T-cell (primary cell): ENCODE measurements around the gene CTNND2. TPM values are rescaled to one million over a fixed set of nuclear protein-coding genes. Genes with fewer than 3 reads are reported as not detected.

Source experiments
- ATAC-seq, 4 experiments: fragments of 200-7000 bp in 3 of 4; fragments of 150-1000 bp in 1 of 4; cut with Tn5 transposase; replicated peaks in 1 of 4; 1 replicate in 3 of 4; 2 replicates in 1 of 4; pipeline ENCODE4 v1.10.0; 2021; ENCODE audit warnings: moderate library complexity in 3 of 4, mild to moderate bottlenecking in 2 of 4, moderate number of reproducible peaks in 1 of 4
- CTCF ChIA-PET, 2 donors: fragments of 300-600 bp; sonication (Branson Sonifier 250); formaldehyde crosslinking; loops; one replicate each; lab custom pipeline; 2022; ENCODE audit warnings: antibody characterized with exemption in 2 of 2; lab: Charles Lee
- POLR2A ChIA-PET, 2 donors: fragments of 300-600 bp; sonication (Branson Sonifier 250); formaldehyde crosslinking; loops; one replicate each; lab custom pipeline; 2022; ENCODE audit warnings: antibody characterized with exemption in 2 of 2; lab: Charles Lee
- DNase-seq, 35 experiments: peaks; one replicate each; pipeline versions ENCODE4 v3.0.0 to v3.0.0-alpha.2; 2013 to 2023
- H3K27ac ChIP-seq: one replicate; pipeline ENCODE4 v1.5.1; 2013; ENCODE audit warnings: low read length
- H3K27me3 ChIP-seq, 2 experiments: replicated peaks in 1 of 2; 1 replicate in 1 of 2; 2 replicates in 1 of 2; pipeline versions ENCODE4 v1.6.1 to v1.7.0; 2013; ENCODE audit warnings: low read length in 1 of 2, mixed read lengths in 1 of 2; ENCODE audit not compliant: control insufficient read depth in 2 of 2, insufficient read depth in 2 of 2; ENCODE audit errors: extremely low read depth in 1 of 2
- H3K36me3 ChIP-seq, 2 donors: 1 replicate in 1 of 2; 2 replicates in 1 of 2; pipeline versions ENCODE4 v1.6.1 to v1.7.0; 2013; ENCODE audit warnings: low read length in 1 of 2; ENCODE audit not compliant: control insufficient read depth in 2 of 2, insufficient read depth in 1 of 2; ENCODE audit errors: extremely low read depth in 1 of 2
- H3K4me1 ChIP-seq, 2 experiments: 1 replicate in 1 of 2; 2 replicates in 1 of 2; pipeline versions ENCODE4 v1.6.1 to v1.7.0; 2013; ENCODE audit warnings: low read length in 2 of 2, mixed read lengths in 1 of 2; ENCODE audit not compliant: insufficient read depth in 2 of 2, control insufficient read depth in 1 of 2; ENCODE audit errors: extremely low read depth in 1 of 2
- H3K4me3 ChIP-seq, 2 donors: 1 replicate in 1 of 2; 2 replicates in 1 of 2; pipeline versions ENCODE4 v1.5.1 to v1.7.0; 2013; ENCODE audit warnings: mild to moderate bottlenecking in 2 of 2, low read length in 1 of 2, moderate library complexity in 1 of 2; ENCODE audit not compliant: control insufficient read depth in 1 of 2; ENCODE audit errors: extremely low read depth in 1 of 2
- H3K9me3 ChIP-seq: 2 replicates; pipeline ENCODE4 v1.7.0; 2013
- H3K27ac Mint-ChIP-seq, 2 donors: one replicate each; pipeline ENCODE4 v1.8.0; 2020 to 2021; ENCODE audit warnings: mild to moderate bottlenecking in 2 of 2, mixed read lengths in 2 of 2
- H3K27me3 Mint-ChIP-seq, 2 donors: one replicate each; pipeline ENCODE4 v1.8.0; 2021 to 2022; ENCODE audit warnings: mixed read lengths in 2 of 2
- H3K36me3 Mint-ChIP-seq: one replicate; pipeline ENCODE4 v1.8.0; 2021; ENCODE audit warnings: mixed read lengths
- H3K4me1 Mint-ChIP-seq, 3 donors: one replicate each; pipeline ENCODE4 v1.8.0; 2020 to 2022; ENCODE audit warnings: mixed read lengths in 3 of 3, mild to moderate bottlenecking in 1 of 3
- H3K4me3 Mint-ChIP-seq, 3 donors: one replicate each; pipeline ENCODE4 v1.8.0; 2020 to 2022; ENCODE audit warnings: mild to moderate bottlenecking in 3 of 3, mixed read lengths in 3 of 3, moderate library complexity in 3 of 3
- H3K9me3 Mint-ChIP-seq, 3 donors: one replicate each; pipeline ENCODE4 v1.8.0; 2020 to 2022; ENCODE audit warnings: mixed read lengths in 3 of 3
- WGBS: methylation state at CpG from one replicate; pipeline ENCODE4 v1.1.5; 2013; ENCODE audit warnings: missing lambda C conversion rate; ENCODE audit not compliant: insufficient coverage; 5-methylcytosine and 5-hydroxymethylcytosine counted together
- total RNA-seq, 35 experiments: library from RNA in 6 of 35; stranded (reverse) in 6 of 35; fragments of 120-200 nt in 1 of 35; gene quantifications; one replicate each; pipeline versions ENCODE4 v1.2.1 to v1.2.4 and lab custom pipeline; 2013 to 2026

CTNND2 gene
- total RNA-seq, 5 donors from 2014 or later (not counting 1 experiment from before 2014, with no cell fraction given): 0.22 TPM; not detected in 4

DNA sequence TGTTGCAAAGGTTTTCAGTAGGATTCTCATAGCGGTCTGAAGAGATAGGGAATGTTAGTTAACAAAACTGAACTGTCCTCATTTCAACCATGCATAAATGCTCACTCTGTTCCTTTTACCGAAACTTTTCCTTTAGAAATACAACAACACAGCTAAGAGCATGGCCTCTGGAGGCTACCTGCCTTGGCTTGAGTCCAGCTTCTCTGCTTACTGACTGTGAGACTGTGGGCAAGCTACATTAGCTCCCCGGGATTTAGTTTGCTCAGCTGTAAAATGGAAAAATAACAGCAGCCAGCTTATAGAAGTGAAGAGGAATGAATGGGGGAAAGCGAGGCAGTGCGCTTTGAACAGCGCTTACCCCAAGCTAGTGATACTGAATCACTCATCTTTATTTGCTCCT is 635.4 kb downstream of the CTNND2 start:
- Mint-ChIP-seq H3K36me3 (no peaks in the 10 kb centered on the region), H3K4me3 (no peak overlapping the region), H3K27me3 (peaks cover 9 to 10% of the 10 kb centered on the region in 2 donors), H3K9me3 (no peaks in the 10 kb centered on the region), H3K4me1 (no peaks in the 10 kb centered on the region), H3K27ac (no peak overlapping the region)
- no peak for ATAC-seq
- Histone ChIP-seq H3K27me3 (no peaks in the 10 kb centered on the region), H3K9me3 (no peaks in the 10 kb centered on the region), H3K36me3 (no peaks in the 10 kb centered on the region), H3K27ac (no peak overlapping the region), H3K4me1 (no peaks in the 10 kb centered on the region), H3K4me3 (no peak overlapping the region)
- DNase-seq: no peak
- ChIA-PET POLR2A (interaction anchor here in 1 of 2 donors (0.5 kb wide), 1 partner anchor 393 kb away, joined by 3 read pairs; no protein-coding TSS in a partner anchor), CTCF (no interaction called here)
- 60% methylated on average over 1 of the region's 6 CpGs for WGBS

GRCh38 chr5:11266331-11266730 is 637.9 kb downstream of the CTNND2 start:
- Histone ChIP-seq H3K9me3 (no peaks in the 10 kb centered on the region), H3K4me1 (no peaks in the 10 kb centered on the region), H3K36me3 (no peaks in the 10 kb centered on the region), H3K4me3 (no peak overlapping the region), H3K27ac (no peak overlapping the region), H3K27me3 (no peaks in the 10 kb centered on the region)
- Mint-ChIP-seq H3K9me3 (no peaks in the 10 kb centered on the region), H3K4me1 (no peaks in the 10 kb centered on the region), H3K4me3 (no peak overlapping the region), H3K27ac (no peak overlapping the region), H3K36me3 (no peaks in the 10 kb centered on the region), H3K27me3 (peaks cover 4 to 5% of the 10 kb centered on the region in 2 donors)
- POLR2A ChIA-PET: no interaction called here
- 93% methylated on average over 2 of the region's 2 CpGs for WGBS
- no peak for DNase-seq
- CTCF ChIA-PET: no interaction called here
- no peak for ATAC-seq

- Histone ChIP-seq H3K4me3 (no peak overlapping the region), H3K4me1 (no peaks in the 10 kb centered on the region), H3K9me3 (no peaks in the 10 kb centered on the region), H3K27me3 (no peaks in the 10 kb centered on the region), H3K36me3 (no peaks in the 10 kb centered on the region), H3K27ac (no peak overlapping the region)
- no peaks in the 10 kb centered on the region for H3K36me3 Mint-ChIP-seq
- H3K4me3 Mint-ChIP-seq: no peak overlapping the region
- DNase-seq (no peak), ATAC-seq (no peak)
- H3K27ac Mint-ChIP-seq: no peak overlapping the region
- WGBS: 80% methylated on average over 4 of the region's 6 CpGs
- H3K9me3 Mint-ChIP-seq: no peaks in the 10 kb centered on the region
- ChIA-PET CTCF (no interaction called here), POLR2A (no interaction called here)
- H3K4me1 Mint-ChIP-seq: no peaks in the 10 kb centered on the region
- H3K27me3 Mint-ChIP-seq: peaks cover 0 to 4% of the 10 kb centered on the region in 2 donors
Observed at GRCh38 chr5:11261241-11261640, 643.0 kb downstream of the CTNND2 start.

GRCh38 chr5:11258001-11258400 is 646.2 kb downstream of the CTNND2 start:
- peaks cover 0 to 8% of the 10 kb centered on the region in 2 donors for H3K27me3 Mint-ChIP-seq
- no peaks in the 10 kb centered on the region for H3K9me3 Mint-ChIP-seq
- H3K27ac ChIP-seq: no peak overlapping the region
- ChIA-PET CTCF (no interaction called here), POLR2A (no interaction called here)
- DNase-seq (no peak), ATAC-seq (no peak)
- H3K9me3 ChIP-seq: no peaks in the 10 kb centered on the region
- no peaks in the 10 kb centered on the region for H3K36me3 ChIP-seq
- no peaks in the 10 kb centered on the region for H3K27me3 ChIP-seq
- no peak overlapping the region for H3K4me3 ChIP-seq
- H3K27ac Mint-ChIP-seq: no peak overlapping the region
- no peaks in the 10 kb centered on the region for H3K4me1 ChIP-seq
- WGBS: 88% methylated on average over 5 of the region's 5 CpGs
- no peaks in the 10 kb centered on the region for H3K36me3 Mint-ChIP-seq
- H3K4me1 Mint-ChIP-seq: no peaks in the 10 kb centered on the region
- H3K4me3 Mint-ChIP-seq: no peak overlapping the region

GRCh38 chr5:11252523-11252922 is 651.7 kb downstream of the CTNND2 start:
- Mint-ChIP-seq H3K27me3 (peaks cover 0 to 4% of the 10 kb centered on the region in 2 donors), H3K9me3 (no peaks in the 10 kb centered on the region), H3K27ac (no peak overlapping the region), H3K4me3 (no peak overlapping the region), H3K4me1 (no peaks in the 10 kb centered on the region), H3K36me3 (no peaks in the 10 kb centered on the region)
- Histone ChIP-seq H3K36me3 (no peaks in the 10 kb centered on the region), H3K4me3 (no peak overlapping the region), H3K4me1 (no peaks in the 10 kb centered on the region), H3K27me3 (no peaks in the 10 kb centered on the region), H3K27ac (no peak overlapping the region), H3K9me3 (no peaks in the 10 kb centered on the region)
- ChIA-PET POLR2A (no interaction called here), CTCF (no interaction called here)
- DNase-seq: no peak
- ATAC-seq: no peak

DNA sequence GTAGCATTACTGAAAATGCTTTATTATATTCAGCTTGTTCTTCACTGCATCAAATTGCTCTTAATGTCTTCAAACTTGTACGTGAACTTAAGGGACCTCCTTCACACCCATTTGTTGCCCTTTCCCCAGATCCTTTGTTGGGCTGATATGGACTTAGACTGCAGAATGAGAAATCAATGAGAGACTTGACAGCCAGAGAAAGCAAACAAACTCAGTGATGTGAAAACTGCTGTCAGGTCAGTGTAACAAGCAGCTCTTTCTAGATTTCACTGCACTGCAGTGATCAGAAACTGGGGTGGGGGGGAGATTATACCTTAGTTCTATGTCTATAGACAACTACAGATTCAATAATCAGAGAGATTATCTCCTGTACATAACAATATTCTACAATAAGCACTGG is 652.2 kb downstream of the CTNND2 start:
- CTCF ChIA-PET: interaction anchor here in 1 of 2 donors (0.6 kb wide), 1 partner anchor 561 kb away, joined by 3 read pairs; no protein-coding TSS in a partner anchor

DNA sequence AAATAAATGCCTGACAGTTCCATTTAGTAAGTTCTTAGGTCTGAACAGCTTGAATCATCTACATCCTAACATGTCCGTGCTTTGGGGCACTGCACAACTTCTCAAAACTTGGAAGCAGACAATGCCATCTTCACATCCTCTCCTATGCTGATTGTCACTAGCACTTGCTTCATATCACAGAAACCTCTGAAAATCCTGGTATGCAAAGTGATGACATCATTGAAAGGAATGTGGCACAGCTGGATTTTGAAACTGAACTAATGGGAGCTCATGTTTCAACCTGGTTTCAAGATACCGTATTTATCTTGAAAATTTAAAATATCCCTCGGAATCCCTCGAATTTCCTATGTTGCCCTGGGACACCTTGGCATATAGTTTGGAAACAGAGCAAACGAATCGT is 653.0 kb downstream of the CTNND2 start:
- no peak overlapping the region for H3K27ac ChIP-seq
- ATAC-seq: no peak
- CTCF ChIA-PET: no interaction called here

More for the DNA sequence above, 652.2 kb downstream of the CTNND2 start:
- no peak for DNase-seq
- Mint-ChIP-seq H3K27ac (no peak overlapping the region), H3K4me1 (no peaks in the 10 kb centered on the region), H3K27me3 (peaks cover 0 to 4% of the 10 kb centered on the region in 2 donors), H3K4me3 (no peak overlapping the region), H3K9me3 (no peaks in the 10 kb centered on the region), H3K36me3 (no peaks in the 10 kb centered on the region)
- Histone ChIP-seq H3K9me3 (no peaks in the 10 kb centered on the region), H3K27ac (no peak overlapping the region), H3K4me3 (no peak overlapping the region), H3K36me3 (no peaks in the 10 kb centered on the region), H3K27me3 (no peaks in the 10 kb centered on the region), H3K4me1 (no peaks in the 10 kb centered on the region)
- WGBS: no CpG with 5 or more reads among the region's 1 CpG
- no peak for ATAC-seq
- POLR2A ChIA-PET: no interaction called here

More for the DNA sequence above, 653.0 kb downstream of the CTNND2 start:
- Mint-ChIP-seq H3K4me3 (no peak overlapping the region), H3K9me3 (no peaks in the 10 kb centered on the region), H3K27ac (no peak overlapping the region), H3K27me3 (peaks cover 0 to 4% of the 10 kb centered on the region in 2 donors), H3K36me3 (no peaks in the 10 kb centered on the region), H3K4me1 (no peaks in the 10 kb centered on the region)
- POLR2A ChIA-PET: no interaction called here
- 84% methylated on average over 4 of the region's 6 CpGs for WGBS
- H3K4me3 ChIP-seq: no peak overlapping the region
- H3K9me3 ChIP-seq: no peaks in the 10 kb centered on the region
- DNase-seq: no peak
- no peaks in the 10 kb centered on the region for H3K36me3 ChIP-seq
- H3K27me3 ChIP-seq: no peaks in the 10 kb centered on the region
- H3K4me1 ChIP-seq: no peaks in the 10 kb centered on the region
